HEK293 (cell line): Measurements from ENCODE around the gene FSD2.
A peak's percentile ranks its signal among the peaks of the same experiment; 100 is the strongest.

Experiments used
- CTCF ChIA-PET: fragments of 350-600 bp; formaldehyde crosslinking; extraction: SDS; loops from one replicate; lab custom pipeline; 2021; ENCODE audit warnings: antibody characterized with exemption; lab: Yijun Ruan, JAX
- POLR2A ChIA-PET: fragments of 300-600 bp; formaldehyde crosslinking; extraction: SDS; loops from one replicate; lab custom pipeline; 2020; ENCODE audit warnings: antibody characterized with exemption, inconsistent platforms; lab: Yijun Ruan, JAX
- H3K27ac ChIP-seq: fragments of 200-500 bp; sonication (Bioruptor generic); 2 replicates; pipeline ENCODE4 v1.5.1; 2014; ENCODE audit warnings: low read depth, low read length, control low read depth, inconsistent platforms; ENCODE audit errors: extremely low read depth
- H3K36me3 ChIP-seq, 2 experiments: fragments of 200-500 bp in 1 of 2; sonication (Bioruptor generic) in 1 of 2; 1 replicate in 1 of 2; 2 replicates in 1 of 2; pipeline ENCODE4 v1.5.1; 2014 to 2017; ENCODE audit warnings: inconsistent platforms in 2 of 2, low read length in 2 of 2; ENCODE audit not compliant: control insufficient read depth in 2 of 2, insufficient read depth in 1 of 2
- H3K4me1 ChIP-seq: fragments of 200-500 bp; sonication (Bioruptor generic); 2 replicates; pipeline ENCODE4 v1.5.1; 2014; ENCODE audit warnings: mild to moderate bottlenecking, low read length, inconsistent platforms; ENCODE audit not compliant: control insufficient read depth, insufficient read depth
- H3K4me3 ChIP-seq: 2 replicates; pipeline ENCODE4 v1.5.1; 2011; ENCODE audit warnings: low read depth, mild to moderate bottlenecking, control low read depth, low read length, moderate library complexity
- H3K9me3 ChIP-seq: fragments of 200-500 bp; sonication (Bioruptor generic); 2 replicates; pipeline ENCODE4 v1.5.1; 2014; ENCODE audit warnings: low read depth, low read length, inconsistent platforms; ENCODE audit not compliant: control insufficient read depth, insufficient read depth
- AEBP2 ChIP-seq: fragments of 450-650 bp; formaldehyde crosslinking; IDR thresholded peaks from 2 replicates; pipeline ENCODE4 v1.5.1; 2016; ENCODE audit warnings: missing biosample characterization, missing genetic modification characterization, borderline replicate concordance
- CTCF ChIP-seq: fragments of 450-650 bp; formaldehyde crosslinking; IDR thresholded peaks from 2 replicates; pipeline ENCODE4 v1.5.1; 2016; ENCODE audit warnings: missing biosample characterization, missing genetic modification characterization
- GFI1B ChIP-seq: fragments of 450-650 bp; formaldehyde crosslinking; IDR thresholded peaks from 2 replicates; pipeline ENCODE4 v1.5.1; 2016; ENCODE audit warnings: missing biosample characterization, missing genetic modification characterization
- GLI4 ChIP-seq: fragments of 450-650 bp; formaldehyde crosslinking; IDR thresholded peaks from 2 replicates; pipeline ENCODE4 v1.5.1; 2016; ENCODE audit warnings: missing biosample characterization, missing genetic modification characterization
- MEIS1 ChIP-seq: sonication (generic); formaldehyde crosslinking; IDR thresholded peaks from 2 replicates; pipeline ENCODE4 v1.8.1; 2022; ENCODE audit warnings: missing genetic modification reagents, mild to moderate bottlenecking, borderline replicate concordance
- SCRT1 ChIP-seq: fragments of 450-650 bp; formaldehyde crosslinking; IDR thresholded peaks from 2 replicates; pipeline ENCODE4 v1.5.1; 2016; ENCODE audit warnings: missing biosample characterization, missing genetic modification characterization, borderline replicate concordance
- SP2 ChIP-seq: fragments of 450-650 bp; formaldehyde crosslinking; IDR thresholded peaks from 2 replicates; pipeline ENCODE4 v1.5.1; 2016; ENCODE audit warnings: missing biosample characterization, missing genetic modification characterization
- TRIM28 ChIP-seq: IDR thresholded peaks from 2 replicates; pipeline ENCODE4 v1.6.1; 2011; ENCODE audit warnings: low read length, control low read depth, borderline replicate concordance
- ZBTB44 ChIP-seq: fragments of 450-650 bp; IDR thresholded peaks from 2 replicates; pipeline ENCODE4 v1.5.1; 2018; ENCODE audit warnings: missing biosample characterization, mild to moderate bottlenecking, missing genetic modification characterization
- ZFP3 ChIP-seq: fragments of 450-650 bp; formaldehyde crosslinking; IDR thresholded peaks from 2 replicates; pipeline ENCODE4 v1.5.1; 2016; ENCODE audit warnings: low read depth, missing biosample characterization, missing genetic modification characterization
- ZNF10 ChIP-seq: fragments of 450-650 bp; formaldehyde crosslinking; IDR thresholded peaks from 2 replicates; pipeline ENCODE4 v1.5.1; 2017; ENCODE audit warnings: missing biosample characterization, missing genetic modification characterization
- ZNF16 ChIP-seq: fragments of 450-650 bp; formaldehyde crosslinking; IDR thresholded peaks from 2 replicates; pipeline ENCODE4 v1.5.1; 2016; ENCODE audit warnings: low read depth, missing biosample characterization, missing genetic modification characterization
- ZNF2 ChIP-seq: fragments of 450-650 bp; formaldehyde crosslinking; IDR thresholded peaks from 2 replicates; pipeline ENCODE4 v1.5.1; 2016; ENCODE audit warnings: missing biosample characterization, missing genetic modification characterization
- ZNF202 ChIP-seq: fragments of 450-650 bp; formaldehyde crosslinking; IDR thresholded peaks from 2 replicates; pipeline ENCODE4 v1.5.1; 2016; ENCODE audit warnings: missing biosample characterization, missing genetic modification characterization, borderline replicate concordance
- ZNF274 ChIP-seq, 2 experiments: fragments of 200-500 bp in 1 of 2; fragments of 450-650 bp in 1 of 2; sonication (Bioruptor generic) in 1 of 2; formaldehyde crosslinking in 1 of 2; IDR thresholded peaks; 2 replicates each; pipeline versions ENCODE4 v1.5.1 to v1.6.1; 2014 to 2016; ENCODE audit warnings: borderline replicate concordance in 1 of 2, inconsistent platforms in 1 of 2, low read length in 1 of 2, missing biosample characterization in 1 of 2, missing genetic modification characterization in 1 of 2
- ZNF302 ChIP-seq: fragments of 450-650 bp; formaldehyde crosslinking; IDR thresholded peaks from 2 replicates; pipeline ENCODE4 v1.5.1; 2016; ENCODE audit warnings: missing biosample characterization, missing genetic modification characterization, low read depth
- ZNF335 ChIP-seq: fragments of 450-650 bp; formaldehyde crosslinking; conservative IDR thresholded peaks from 2 replicates; pipeline ENCODE4 v1.5.1; 2016; ENCODE audit warnings: missing biosample characterization, missing genetic modification characterization
- ZNF423 ChIP-seq: fragments of 450-650 bp; formaldehyde crosslinking; IDR thresholded peaks from 2 replicates; pipeline ENCODE4 v1.5.1; 2016; ENCODE audit warnings: missing biosample characterization, missing genetic modification characterization
- ZNF433 ChIP-seq: fragments of 450-650 bp; formaldehyde crosslinking; IDR thresholded peaks from 2 replicates; pipeline ENCODE4 v1.5.1; 2016; ENCODE audit warnings: missing biosample characterization, missing genetic modification characterization, low read depth
- ZNF449 ChIP-seq: fragments of 450-650 bp; formaldehyde crosslinking; IDR thresholded peaks from 2 replicates; pipeline ENCODE4 v1.5.1; 2017; ENCODE audit warnings: missing biosample characterization, mild to moderate bottlenecking, missing genetic modification characterization, moderate library complexity
- ZNF510 ChIP-seq: fragments of 450-650 bp; formaldehyde crosslinking; IDR thresholded peaks from 2 replicates; pipeline ENCODE4 v1.5.1; 2018; ENCODE audit warnings: mild to moderate bottlenecking, missing genetic modification characterization, missing biosample characterization; ENCODE audit not compliant: insufficient replicate concordance
- ZNF596 ChIP-seq: fragments of 450-650 bp; IDR thresholded peaks from 2 replicates; pipeline ENCODE4 v1.5.0; 2018; ENCODE audit warnings: missing biosample characterization, mild to moderate bottlenecking, missing genetic modification characterization, moderate library complexity
- ZNF747 ChIP-seq: fragments of 450-650 bp; formaldehyde crosslinking; IDR thresholded peaks from 2 replicates; pipeline ENCODE4 v1.5.1; 2016; ENCODE audit warnings: missing biosample characterization, missing genetic modification characterization
- ZNF837 ChIP-seq: fragments of 450-650 bp; formaldehyde crosslinking; IDR thresholded peaks from 2 replicates; pipeline ENCODE4 v1.5.1; 2016; ENCODE audit warnings: missing biosample characterization, missing genetic modification characterization
- ZXDB ChIP-seq: fragments of 450-650 bp; formaldehyde crosslinking; IDR thresholded peaks from 2 replicates; pipeline ENCODE4 v1.5.1; 2016; ENCODE audit warnings: missing biosample characterization, missing genetic modification characterization

Gene FSD2

GRCh38 chr15:82851306-82851850 lies 45.5 kb upstream of the FSD2 start (continued):
- TF ChIP-seq ZNF449 (tag by site-specific recombination), result no peak
- no peak for TF ChIP-seq ZNF10 (tag by site-specific recombination)
- no peak for TF ChIP-seq ZBTB44 (tag by site-specific recombination)
- no peak for TF ChIP-seq ZNF433 (tag by site-specific recombination)
- TF ChIP-seq ZXDB (tag by site-specific recombination), result no peak
- TF ChIP-seq AEBP2 (tag by site-specific recombination), result no peak

GRCh38 chr15:82850731-82851130 lies 44.9 kb upstream of the FSD2 start:
- no peak for TF ChIP-seq ZNF274 (IDR thresholded peaks at IDR 0.05; ENCODE audit: low read length)
- TF ChIP-seq ZNF274 (tag by site-specific recombination; IDR thresholded peaks at IDR 0.05; ENCODE audit: borderline replicate concordance), result no peak
- no peak for TF ChIP-seq GLI4 (tag by site-specific recombination)
- TF ChIP-seq SP2 (tag by site-specific recombination), result no peak
- no peak for TF ChIP-seq ZNF747 (tag by site-specific recombination)
- no peak for TF ChIP-seq ZNF335 (tag by site-specific recombination)
- no peak for TF ChIP-seq ZNF423 (tag by site-specific recombination)
- no peak for TF ChIP-seq ZNF16
- TF ChIP-seq ZNF510 (tag by site-specific recombination), result no peak
- no peak for TF ChIP-seq TRIM28
- no peak for TF ChIP-seq ZNF837 (tag by site-specific recombination)
- ChIA-PET POLR2A (no interaction called here), CTCF (interaction anchor here (1.0 to 5.0 kb wide), 5 partner anchors 13 to 150 kb away, joined by 3 to 54 read pairs (median 4); no protein-coding TSS in a partner anchor)
- H3K27ac ChIP-seq, result no peak overlapping the region
- H3K4me1 ChIP-seq, result 0 out of 2 replicates have a peak, but pooled peaks cover 3% of the 10 kb centered on the region
- no peaks in the 10 kb centered on the region for H3K9me3 ChIP-seq
- peaks cover 5 to 59% of the 10 kb centered on the region in 2 experiments; a peak in 1 of 3 replicates for H3K36me3 ChIP-seq
- no peak overlapping the region for H3K4me3 ChIP-seq

- POLR2A ChIA-PET, result interaction anchor here (0.7 to 2.3 kb wide), 6 partner anchors 100 to 217 kb away, joined by 3 to 5 read pairs (median 3); partner anchors contain the start of genes BTBD1, C15orf40 and RAMAC
- no peak for TF ChIP-seq SCRT1 (tag by site-specific recombination)
- TF ChIP-seq CTCF (tag by site-specific recombination), result peak; percentile 69
- peak; percentile 85 for TF ChIP-seq ZNF2 (tag by site-specific recombination)
- TF ChIP-seq ZNF202 (tag by site-specific recombination), result no peak
- no peak for TF ChIP-seq GFI1B (tag by site-specific recombination)
- TF ChIP-seq ZNF596 (tag by site-specific recombination), result no peak
- no peak for TF ChIP-seq MEIS1 (CRISPR knock-in tag)
- no peak for TF ChIP-seq ZNF302 (tag by site-specific recombination)
- TF ChIP-seq ZFP3 (tag by site-specific recombination), result no peak
Measured at GRCh38 chr15:82849556-82850512, 44.0 kb upstream of the FSD2 start.

More at GRCh38 chr15:82849556-82850512, 44.0 kb upstream of the FSD2 start:
- 0 out of 2 replicates have a peak, but pooled peaks cover 3% of the 10 kb centered on the region for H3K4me1 ChIP-seq
- no peak overlapping the region for H3K4me3 ChIP-seq
- H3K9me3 ChIP-seq, result no peaks in the 10 kb centered on the region
- CTCF ChIA-PET, result interaction anchor here (0.6 to 5.0 kb wide), 41 partner anchors 9 to 761 kb away, joined by 3 to 54 read pairs (median 4); partner anchors contain the start of gene RAMAC
- H3K36me3 ChIP-seq, result peaks cover 5 to 59% of the 10 kb centered on the region in 2 experiments; a peak in 1 of 3 replicates
- H3K27ac ChIP-seq, result no peak overlapping the region
